ENCODE results near the gene EPB41L3.

- TF ChIP-seq CTCF (IDR thresholded peaks at IDR 0.05; ENCODE audit: low read length) (no peak), EZH2 (IDR thresholded peaks at IDR 0.05; ENCODE audit: borderline replicate concordance, low read length) (no peak)
Measured at GRCh38 chr18:5574843-5575242, 31.0 kb upstream of the EPB41L3 start.

Data from OCI-LY1 (cell line).